Progenitor cell of endocrine pancreas (in vitro differentiated cells): ENCODE data around the gene CAPN2. TPM values are rescaled to one million over a fixed set of nuclear protein-coding genes. Genes with fewer than 3 reads are reported as not detected.

Experiments
- DNase-seq: peaks from one replicate; pipeline ENCODE4 v3.0.0; 2021; ENCODE audit warnings: low spot score; ENCODE audit not compliant: unreplicated experiment
- H3K27ac Mint-ChIP-seq: 2 replicates; pipeline ENCODE4 v1.8.0; 2021; ENCODE audit warnings: mild to moderate bottlenecking, moderate library complexity, mixed read lengths
- H3K27me3 Mint-ChIP-seq: 2 replicates; pipeline ENCODE4 v1.8.0; 2021; ENCODE audit warnings: mixed read lengths
- H3K36me3 Mint-ChIP-seq: 2 replicates; pipeline ENCODE4 v1.8.0; 2022; ENCODE audit warnings: mixed read lengths; ENCODE audit not compliant: insufficient read depth
- H3K4me1 Mint-ChIP-seq: 2 replicates; pipeline ENCODE4 v1.8.0; 2021; ENCODE audit warnings: low read depth, mixed read lengths
- H3K4me3 Mint-ChIP-seq: 2 replicates; pipeline ENCODE4 v1.8.0; 2021; ENCODE audit warnings: low read depth, mild to moderate bottlenecking, moderate library complexity, mixed read lengths
- H3K9me3 Mint-ChIP-seq: 2 replicates; pipeline ENCODE4 v1.8.0; 2021; ENCODE audit warnings: low read depth, mixed read lengths
- total RNA-seq: library from RNA; stranded (reverse); gene quantifications from 2 replicates; pipeline ENCODE4 v1.2.1, GENCODE V29; 2021
- TF ChIP-seq, protein P1 (sequence below): fragments of 200-600 bp; sonication (generic); IDR thresholded peaks from one replicate; pipeline ENCODE4 v1.5.0; 2021; ENCODE audit warnings: antibody characterized with exemption, mild to moderate bottlenecking; ENCODE audit not compliant: unreplicated experiment

The CAPN2 gene
- total RNA-seq, 1 donor from 2014 or later, result 20.3 TPM

DNA sequence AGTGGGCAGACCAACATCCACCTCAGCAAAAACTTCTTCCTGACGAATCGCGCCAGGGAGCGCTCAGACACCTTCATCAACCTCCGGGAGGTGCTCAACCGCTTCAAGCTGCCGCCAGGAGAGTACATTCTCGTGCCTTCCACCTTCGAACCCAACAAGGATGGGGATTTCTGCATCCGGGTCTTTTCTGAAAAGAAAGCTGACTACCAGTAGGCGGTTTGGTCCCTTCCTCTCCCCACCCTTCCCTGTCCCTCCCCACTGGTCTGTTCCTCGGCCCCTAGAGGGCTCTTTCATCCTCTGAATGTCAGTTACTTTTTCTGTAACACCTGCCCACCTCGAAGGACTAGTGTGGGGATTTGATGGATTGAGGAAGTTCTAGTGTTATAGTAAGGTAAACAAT, 46.9 kb downstream of the CAPN2 start:
- peaks cover 20% of the 10 kb centered on the region for H3K4me1 Mint-ChIP-seq
- no peaks in the 10 kb centered on the region for H3K9me3 Mint-ChIP-seq
- peaks cover 7% of the 10 kb centered on the region for H3K36me3 Mint-ChIP-seq
- peaks cover 45% of the 10 kb centered on the region for H3K27me3 Mint-ChIP-seq
- no peak overlapping the region for H3K27ac Mint-ChIP-seq
- TF ChIP-seq, protein P1, sequence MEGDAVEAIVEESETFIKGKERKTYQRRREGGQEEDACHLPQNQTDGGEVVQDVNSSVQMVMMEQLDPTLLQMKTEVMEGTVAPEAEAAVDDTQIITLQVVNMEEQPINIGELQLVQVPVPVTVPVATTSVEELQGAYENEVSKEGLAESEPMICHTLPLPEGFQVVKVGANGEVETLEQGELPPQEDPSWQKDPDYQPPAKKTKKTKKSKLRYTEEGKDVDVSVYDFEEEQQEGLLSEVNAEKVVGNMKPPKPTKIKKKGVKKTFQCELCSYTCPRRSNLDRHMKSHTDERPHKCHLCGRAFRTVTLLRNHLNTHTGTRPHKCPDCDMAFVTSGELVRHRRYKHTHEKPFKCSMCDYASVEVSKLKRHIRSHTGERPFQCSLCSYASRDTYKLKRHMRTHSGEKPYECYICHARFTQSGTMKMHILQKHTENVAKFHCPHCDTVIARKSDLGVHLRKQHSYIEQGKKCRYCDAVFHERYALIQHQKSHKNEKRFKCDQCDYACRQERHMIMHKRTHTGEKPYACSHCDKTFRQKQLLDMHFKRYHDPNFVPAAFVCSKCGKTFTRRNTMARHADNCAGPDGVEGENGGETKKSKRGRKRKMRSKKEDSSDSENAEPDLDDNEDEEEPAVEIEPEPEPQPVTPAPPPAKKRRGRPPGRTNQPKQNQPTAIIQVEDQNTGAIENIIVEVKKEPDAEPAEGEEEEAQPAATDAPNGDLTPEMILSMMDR, result no peak
- no peak for DNase-seq
- no peak overlapping the region for H3K4me3 Mint-ChIP-seq

DNA sequence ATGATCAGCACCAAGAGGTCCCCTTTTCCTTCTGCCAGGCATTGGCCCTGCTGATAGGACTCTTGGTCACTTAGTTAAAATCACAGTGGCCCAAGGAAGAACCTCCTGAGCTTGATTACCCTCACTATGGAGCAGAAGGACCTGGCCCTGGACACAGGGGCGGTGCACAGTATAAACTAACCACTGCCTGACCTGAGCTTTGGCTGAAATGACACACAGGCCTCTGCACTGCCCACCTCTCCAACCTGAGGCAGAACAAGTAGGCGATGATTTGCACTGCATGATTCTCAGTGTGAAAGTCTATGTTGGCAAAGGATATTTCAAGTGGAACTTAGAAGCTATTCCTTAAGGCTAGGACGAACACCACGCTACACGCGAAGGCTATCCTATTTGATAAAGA, 48.5 kb downstream of the CAPN2 start:
- H3K4me3 Mint-ChIP-seq, result no peak overlapping the region
- TF ChIP-seq, protein P1, result no peak
- DNase-seq, result no peak
- H3K9me3 Mint-ChIP-seq, result no peaks in the 10 kb centered on the region
- peaks cover 39% of the 10 kb centered on the region for H3K27me3 Mint-ChIP-seq
- H3K27ac Mint-ChIP-seq, result peak overlapping the region; percentile 41
- peaks cover 32% of the 10 kb centered on the region for H3K4me1 Mint-ChIP-seq
- peaks cover 7% of the 10 kb centered on the region for H3K36me3 Mint-ChIP-seq

DNA sequence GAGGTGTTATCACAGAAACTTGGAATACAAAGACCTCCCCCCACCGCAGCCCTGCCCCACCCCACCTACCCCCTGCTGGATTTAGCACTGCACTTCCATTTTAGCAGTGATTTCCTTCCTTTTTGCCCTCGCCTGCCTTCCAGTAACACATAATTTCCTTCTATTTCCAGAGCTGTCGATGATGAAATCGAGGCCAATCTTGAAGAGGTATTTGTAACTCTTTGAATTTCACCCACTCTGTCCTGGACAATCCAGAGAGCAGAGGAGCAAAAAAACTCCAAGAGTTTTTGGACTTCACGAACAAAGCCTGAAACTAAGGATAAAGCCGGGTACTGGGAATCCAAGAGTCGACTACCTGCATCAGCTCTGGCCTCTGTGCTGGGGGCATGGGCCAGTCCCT, 49.1 kb downstream of the CAPN2 start:
- Mint-ChIP-seq H3K36me3 (peaks cover 7% of the 10 kb centered on the region), H3K4me1 (peaks cover 38% of the 10 kb centered on the region), H3K27me3 (peaks cover 33% of the 10 kb centered on the region), H3K4me3 (no peak overlapping the region), H3K27ac (no peak overlapping the region), H3K9me3 (no peaks in the 10 kb centered on the region)
- TF ChIP-seq, protein P1, result no peak
- DNase-seq, result no peak

DNA sequence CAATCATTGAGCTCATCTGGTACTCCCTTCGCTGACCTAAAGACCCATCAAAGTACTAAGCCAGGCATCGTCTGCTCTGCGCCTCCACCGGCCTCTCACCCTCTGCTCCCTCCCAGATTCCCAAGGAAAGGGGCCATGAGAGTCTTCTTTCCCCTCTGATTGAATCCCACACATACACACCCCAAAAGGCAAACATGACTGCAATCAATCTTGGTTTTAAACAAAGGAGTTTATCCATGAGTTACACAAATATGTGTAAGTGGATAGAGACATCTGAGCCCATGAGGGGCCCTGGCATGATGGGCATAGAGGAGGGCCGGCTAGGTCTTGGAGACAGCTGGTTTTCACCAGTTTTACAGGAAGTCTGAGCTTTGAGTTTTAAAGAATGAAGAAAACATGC, 50.9 kb downstream of the CAPN2 start:
- peaks cover 38% of the 10 kb centered on the region for H3K4me1 Mint-ChIP-seq
- peak overlapping the region; percentile 31 for H3K4me3 Mint-ChIP-seq
- TF ChIP-seq, protein P1, result no peak
- DNase-seq, result no peak
- no peaks in the 10 kb centered on the region for H3K9me3 Mint-ChIP-seq
- peaks cover 5% of the 10 kb centered on the region for H3K36me3 Mint-ChIP-seq
- peaks cover 23% of the 10 kb centered on the region for H3K27me3 Mint-ChIP-seq
- H3K27ac Mint-ChIP-seq, result peak overlapping the region; percentile 76

DNA sequence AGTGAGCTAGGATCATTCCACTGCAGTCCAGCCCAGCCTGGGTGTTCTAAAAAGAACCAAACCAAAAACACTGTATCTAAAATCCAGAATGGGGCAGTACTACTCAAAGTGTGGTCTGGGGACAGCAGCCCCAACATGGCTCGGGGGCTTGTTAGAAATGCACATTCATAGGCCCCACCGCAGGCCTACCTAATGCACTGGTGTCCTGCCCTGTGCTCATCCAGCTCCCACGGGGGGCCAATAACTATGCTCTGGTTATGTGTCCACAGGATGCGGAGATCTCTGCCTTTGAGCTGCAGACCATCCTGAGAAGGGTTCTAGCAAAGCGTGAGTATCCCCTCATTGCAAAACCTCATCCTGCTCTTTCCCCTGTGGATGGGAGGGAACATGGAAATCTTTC, 51.5 kb downstream of the CAPN2 start:
- H3K27me3 Mint-ChIP-seq, result peaks cover 19% of the 10 kb centered on the region
- DNase-seq, result no peak
- H3K27ac Mint-ChIP-seq, result peak overlapping the region; percentile 29
- H3K4me1 Mint-ChIP-seq, result peaks cover 38% of the 10 kb centered on the region
- no peak overlapping the region for H3K4me3 Mint-ChIP-seq
- no peaks in the 10 kb centered on the region for H3K9me3 Mint-ChIP-seq
- peaks cover 7% of the 10 kb centered on the region for H3K36me3 Mint-ChIP-seq
- TF ChIP-seq, protein P1, result no peak
